ENCODE measurements around the gene KAZN.

Gene KAZN

DNA sequence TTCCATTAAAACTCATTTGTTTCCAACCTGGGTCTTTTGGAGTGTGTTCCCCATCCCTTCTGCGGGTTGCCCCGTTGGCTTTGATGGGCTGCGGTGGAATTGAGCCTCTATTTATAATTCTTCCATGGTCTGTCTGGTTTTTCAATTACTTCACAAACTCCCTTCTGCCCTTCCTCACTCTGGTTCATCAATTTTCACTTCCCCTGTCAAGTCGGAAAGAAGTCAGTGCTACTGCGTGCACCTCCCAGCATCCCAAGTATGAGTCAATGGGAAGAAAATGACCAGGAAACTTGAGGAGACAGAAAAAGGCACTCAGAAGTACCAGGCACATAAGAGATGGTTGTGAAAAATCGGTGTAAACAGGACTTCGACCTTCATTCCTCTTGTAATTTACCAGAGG is 126.2 kb downstream of the KAZN start:
- TF ChIP-seq, protein P1, sequence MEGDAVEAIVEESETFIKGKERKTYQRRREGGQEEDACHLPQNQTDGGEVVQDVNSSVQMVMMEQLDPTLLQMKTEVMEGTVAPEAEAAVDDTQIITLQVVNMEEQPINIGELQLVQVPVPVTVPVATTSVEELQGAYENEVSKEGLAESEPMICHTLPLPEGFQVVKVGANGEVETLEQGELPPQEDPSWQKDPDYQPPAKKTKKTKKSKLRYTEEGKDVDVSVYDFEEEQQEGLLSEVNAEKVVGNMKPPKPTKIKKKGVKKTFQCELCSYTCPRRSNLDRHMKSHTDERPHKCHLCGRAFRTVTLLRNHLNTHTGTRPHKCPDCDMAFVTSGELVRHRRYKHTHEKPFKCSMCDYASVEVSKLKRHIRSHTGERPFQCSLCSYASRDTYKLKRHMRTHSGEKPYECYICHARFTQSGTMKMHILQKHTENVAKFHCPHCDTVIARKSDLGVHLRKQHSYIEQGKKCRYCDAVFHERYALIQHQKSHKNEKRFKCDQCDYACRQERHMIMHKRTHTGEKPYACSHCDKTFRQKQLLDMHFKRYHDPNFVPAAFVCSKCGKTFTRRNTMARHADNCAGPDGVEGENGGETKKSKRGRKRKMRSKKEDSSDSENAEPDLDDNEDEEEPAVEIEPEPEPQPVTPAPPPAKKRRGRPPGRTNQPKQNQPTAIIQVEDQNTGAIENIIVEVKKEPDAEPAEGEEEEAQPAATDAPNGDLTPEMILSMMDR (IDR thresholded peaks at IDR 0.05; ENCODE audit: control insufficient read depth, extremely low read depth, insufficient read depth): no peak
- H3K4me3 ChIP-seq (ENCODE audit: low read depth, low read length): no peak overlapping the region
- DNase-seq (ENCODE audit: low read depth): no peak

DNA sequence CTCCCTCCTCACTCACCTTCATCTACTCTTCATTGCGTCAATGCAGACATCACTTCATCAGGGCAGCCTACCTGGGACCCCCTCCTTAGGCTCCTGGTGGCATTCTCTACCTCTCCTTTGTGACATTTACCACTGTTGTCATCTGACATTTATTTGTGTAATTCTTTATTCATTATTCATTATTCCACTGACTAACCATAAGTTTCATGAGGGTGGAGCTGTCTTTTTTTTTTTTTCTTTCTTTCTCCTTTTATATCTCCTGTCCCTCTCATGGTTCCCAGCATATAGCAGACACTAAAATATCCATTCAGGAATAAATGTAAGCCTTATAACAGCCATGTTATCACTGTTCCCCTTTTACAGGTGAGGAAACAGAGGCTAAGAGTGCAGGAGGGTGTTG is 126.8 kb downstream of the KAZN start:
- TF ChIP-seq, protein P1 (IDR thresholded peaks at IDR 0.05; ENCODE audit: control insufficient read depth, extremely low read depth, insufficient read depth): no peak
- DNase-seq (ENCODE audit: low read depth): no peak
- H3K4me3 ChIP-seq (ENCODE audit: low read depth, low read length): no peak overlapping the region

DNA sequence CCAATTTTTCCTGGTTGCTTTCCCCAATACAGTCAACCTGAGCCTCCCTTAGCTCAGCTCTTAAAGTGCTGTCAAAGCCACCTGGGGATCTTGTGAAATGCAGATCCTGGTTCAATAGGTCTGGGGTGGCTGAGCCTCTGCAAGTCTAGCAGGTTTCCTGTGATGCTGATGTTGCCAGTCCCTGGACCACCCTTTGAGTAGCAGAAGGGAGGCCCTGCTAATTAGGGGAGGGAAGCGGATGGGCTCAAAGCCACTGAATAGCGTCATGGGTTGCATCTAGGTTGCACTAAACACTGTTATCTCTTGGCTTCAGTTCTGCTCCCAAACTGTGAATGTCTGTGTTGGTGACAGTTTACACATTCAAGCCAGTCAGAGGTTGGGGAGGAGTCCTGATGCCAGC is 127.2 kb downstream of the KAZN start:
- TF ChIP-seq, protein P1 (IDR thresholded peaks at IDR 0.05; ENCODE audit: control insufficient read depth, extremely low read depth, insufficient read depth): no peak
- no peak for DNase-seq (ENCODE audit: low read depth)

DNA sequence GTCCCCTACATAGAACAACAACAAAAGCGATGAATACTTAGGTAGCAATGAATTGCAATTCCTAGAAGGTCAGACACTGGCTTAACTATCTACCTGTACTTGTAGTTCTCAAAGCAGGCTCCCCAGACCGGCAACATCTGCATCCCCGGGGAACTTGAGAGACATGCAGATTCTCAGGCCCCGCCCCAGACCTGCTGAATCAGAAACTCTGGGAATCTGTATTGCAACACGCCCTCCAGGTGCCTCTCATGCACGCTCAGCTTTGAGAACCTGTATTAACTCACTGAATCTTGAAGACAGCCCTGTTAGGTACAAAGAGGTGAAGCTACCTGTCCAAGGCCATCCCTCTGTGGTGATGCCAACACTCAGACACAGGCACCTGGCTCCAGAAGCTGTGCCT is 128.1 kb downstream of the KAZN start:
- H3K4me3 ChIP-seq (ENCODE audit: low read depth, low read length): no peak overlapping the region
- TF ChIP-seq, protein P1 (IDR thresholded peaks at IDR 0.05; ENCODE audit: control insufficient read depth, extremely low read depth, insufficient read depth): no peak
- DNase-seq (ENCODE audit: low read depth): no peak

More for the DNA sequence above, 127.2 kb downstream of the KAZN start:
- H3K4me3 ChIP-seq (ENCODE audit: low read depth, low read length): no peak overlapping the region

DNA sequence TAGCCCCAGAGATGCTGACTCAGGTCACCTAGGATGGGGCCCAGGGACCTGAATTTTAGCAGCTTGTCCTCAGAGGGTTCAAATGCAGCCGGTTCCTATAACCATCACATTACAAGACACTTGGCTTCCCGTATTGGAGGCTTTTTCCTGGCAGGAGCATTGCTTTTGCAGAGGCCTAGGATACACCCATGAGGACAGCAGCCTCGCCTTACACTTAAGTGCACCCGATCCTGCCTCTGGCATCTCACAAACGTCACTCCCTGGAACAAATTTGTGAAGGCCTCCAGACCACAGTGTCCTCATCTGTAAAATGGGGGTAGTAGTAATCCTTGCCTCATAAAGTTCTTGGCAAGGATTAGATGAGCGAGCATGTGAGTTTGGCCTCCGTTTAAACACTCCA is 130.0 kb downstream of the KAZN start:
- TF ChIP-seq, protein P1 (IDR thresholded peaks at IDR 0.05; ENCODE audit: control insufficient read depth, extremely low read depth, insufficient read depth): no peak
- DNase-seq (ENCODE audit: low read depth): no peak
- H3K4me3 ChIP-seq (ENCODE audit: low read depth, low read length): no peak overlapping the region

DNA sequence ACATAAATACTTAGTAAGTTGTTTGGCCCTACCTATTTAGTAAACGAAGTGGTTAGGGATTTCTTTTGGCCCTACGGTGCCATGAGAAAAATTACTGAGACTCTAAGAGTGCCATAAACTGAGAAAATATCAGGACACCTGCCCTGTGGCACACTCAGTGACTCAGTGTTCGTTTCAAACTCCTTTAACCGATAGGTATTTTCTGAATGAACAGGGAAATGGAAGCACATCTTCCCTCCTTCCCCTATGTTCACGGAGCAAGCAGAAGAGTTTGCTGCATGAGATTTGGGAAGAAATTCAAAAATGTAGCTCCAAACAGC is 134.2 kb downstream of the KAZN start:
- H3K4me3 ChIP-seq (ENCODE audit: low read depth, low read length): no peak overlapping the region
- TF ChIP-seq, protein P1 (IDR thresholded peaks at IDR 0.05; ENCODE audit: control insufficient read depth, extremely low read depth, insufficient read depth): no peak

DNA sequence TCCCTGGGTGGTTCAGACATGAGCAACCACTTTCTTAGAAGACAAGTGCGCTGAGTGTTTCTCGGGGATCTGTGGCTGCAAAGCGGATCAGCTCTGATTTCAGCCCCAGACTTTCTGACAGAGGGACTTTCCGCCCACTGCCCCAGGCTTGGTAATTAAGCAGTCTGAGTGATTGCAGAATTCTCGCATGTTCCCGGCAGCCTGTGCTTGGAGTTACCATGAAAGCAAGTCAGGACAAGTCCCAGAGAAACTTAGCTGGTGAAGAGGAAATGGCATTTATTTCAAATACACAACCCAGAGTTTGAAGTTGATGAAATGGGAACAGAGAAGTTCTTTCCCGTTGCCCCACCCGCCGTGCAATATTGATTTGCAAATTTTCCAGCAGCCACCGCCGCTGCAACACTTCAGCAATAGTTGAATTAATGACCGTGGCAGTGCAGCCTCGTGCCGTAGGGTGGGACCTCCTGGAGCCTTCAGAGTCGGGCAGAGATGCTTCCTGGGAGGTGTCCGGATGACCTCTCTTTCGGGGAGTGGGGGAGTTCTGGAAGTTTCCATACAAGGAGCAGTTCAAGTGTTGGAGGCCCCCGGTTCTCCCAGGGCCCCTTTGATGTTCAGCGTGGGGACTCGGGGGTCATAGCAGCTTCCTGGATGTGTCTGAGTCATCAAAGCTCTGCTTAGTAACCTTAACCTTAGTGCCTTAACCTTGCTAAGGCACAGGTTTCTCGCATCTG is 134.7 kb downstream of the KAZN start:
- H3K4me3 ChIP-seq (ENCODE audit: low read depth, low read length): no peak overlapping the region
- TF ChIP-seq, protein P1 (IDR thresholded peaks at IDR 0.05; ENCODE audit: control insufficient read depth, extremely low read depth, insufficient read depth): no peak
- DNase-seq (ENCODE audit: low read depth): no peak

More for the DNA sequence above, 134.2 kb downstream of the KAZN start:
- no peak for DNase-seq (ENCODE audit: low read depth)

Data from LNCaP clone FGC (cell line).